ENCODE data around the gene CNEP1R1. TPM values are rescaled to one million over a fixed set of nuclear protein-coding genes. Genes with fewer than 3 reads are reported as not detected.

The CNEP1R1 gene
- total and polyA plus RNA-seq, 2 donors (not counting 1 experiment from before 2014, with no cell fraction given): 32.5 to 37.3 TPM

GRCh38 chr16:50017553-50017952 lies 7.5 kb upstream of the CNEP1R1 start:
- no peak for DNase-seq (ENCODE audit: low read depth in 2 of 2)
- H3K27ac ChIP-seq (ENCODE audit: insufficient read depth, low read length): no peak overlapping the region
- H3K79me2 ChIP-seq (ENCODE audit: control insufficient read depth, insufficient read depth, low read length): no peaks in the 10 kb centered on the region
- H3K4me1 ChIP-seq (ENCODE audit: control insufficient read depth, extremely low read depth, insufficient read depth, low read length): no peaks in the 10 kb centered on the region
- TF ChIP-seq, protein P1, sequence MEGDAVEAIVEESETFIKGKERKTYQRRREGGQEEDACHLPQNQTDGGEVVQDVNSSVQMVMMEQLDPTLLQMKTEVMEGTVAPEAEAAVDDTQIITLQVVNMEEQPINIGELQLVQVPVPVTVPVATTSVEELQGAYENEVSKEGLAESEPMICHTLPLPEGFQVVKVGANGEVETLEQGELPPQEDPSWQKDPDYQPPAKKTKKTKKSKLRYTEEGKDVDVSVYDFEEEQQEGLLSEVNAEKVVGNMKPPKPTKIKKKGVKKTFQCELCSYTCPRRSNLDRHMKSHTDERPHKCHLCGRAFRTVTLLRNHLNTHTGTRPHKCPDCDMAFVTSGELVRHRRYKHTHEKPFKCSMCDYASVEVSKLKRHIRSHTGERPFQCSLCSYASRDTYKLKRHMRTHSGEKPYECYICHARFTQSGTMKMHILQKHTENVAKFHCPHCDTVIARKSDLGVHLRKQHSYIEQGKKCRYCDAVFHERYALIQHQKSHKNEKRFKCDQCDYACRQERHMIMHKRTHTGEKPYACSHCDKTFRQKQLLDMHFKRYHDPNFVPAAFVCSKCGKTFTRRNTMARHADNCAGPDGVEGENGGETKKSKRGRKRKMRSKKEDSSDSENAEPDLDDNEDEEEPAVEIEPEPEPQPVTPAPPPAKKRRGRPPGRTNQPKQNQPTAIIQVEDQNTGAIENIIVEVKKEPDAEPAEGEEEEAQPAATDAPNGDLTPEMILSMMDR (conservative IDR thresholded peaks at IDR 0.05 in 1 of 2, IDR thresholded peaks at IDR 0.05 in 1 of 2; ENCODE audit: low read depth in 1 of 2, low read length in 2 of 2): no peak
- TF ChIP-seq EZH2 (IDR thresholded peaks at IDR 0.05; ENCODE audit: low read length, missing control alignments): no peak
- no peaks in the 10 kb centered on the region for H3K27me3 ChIP-seq (ENCODE audit: control insufficient read depth, insufficient read depth, low read length)
- no peak overlapping the region for H3K4me2 ChIP-seq (ENCODE audit: extremely low read depth, insufficient read depth, low read length)
- H2AFZ ChIP-seq (ENCODE audit: low read length): no peak overlapping the region
- H3K4me3 ChIP-seq (replicated peaks in 1 of 4; ENCODE audit: control extremely low read depth in 1 of 4, insufficient read depth in 1 of 4, low read depth in 3 of 4, low read length in 4 of 4): no peak overlapping the region
- H4K20me1 ChIP-seq (ENCODE audit: control insufficient read depth, extremely low read depth, insufficient read depth, low read length): no peaks in the 10 kb centered on the region
- no peaks in the 10 kb centered on the region for H3K9me3 ChIP-seq (ENCODE audit: control insufficient read depth, insufficient read depth, low read depth, low read length)
- no peak overlapping the region for H3K9ac ChIP-seq (ENCODE audit: insufficient read depth, low read length)
- no peaks in the 10 kb centered on the region for H3K36me3 ChIP-seq (ENCODE audit: control insufficient read depth, insufficient read depth, low read length)

DNA sequence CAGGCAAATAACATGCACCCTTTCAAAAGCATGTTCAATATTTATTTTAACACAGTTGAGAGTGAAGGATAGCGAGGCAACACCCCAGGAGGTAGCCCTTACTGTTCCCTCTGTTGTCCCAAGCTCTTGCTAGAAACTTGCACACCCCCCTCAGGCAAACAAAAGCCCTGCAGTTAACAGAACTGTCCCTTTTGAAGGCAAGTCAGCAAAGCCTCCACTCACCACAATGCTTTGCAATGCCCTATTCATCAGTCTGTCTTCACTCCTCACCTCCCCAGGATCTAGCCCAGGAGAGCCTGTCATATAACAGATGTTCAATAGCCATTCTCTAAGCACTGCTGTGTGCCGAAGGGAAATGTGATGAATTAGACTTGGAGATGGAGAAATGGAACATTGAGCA lies 3.5 kb upstream of the CNEP1R1 start:
- Histone ChIP-seq H3K9me3 (ENCODE audit: control insufficient read depth, insufficient read depth, low read depth, low read length) (no peaks in the 10 kb centered on the region), H3K36me3 (ENCODE audit: control insufficient read depth, insufficient read depth, low read length) (no peaks in the 10 kb centered on the region), H3K9ac (ENCODE audit: insufficient read depth, low read length) (no peak overlapping the region), H3K27ac (ENCODE audit: insufficient read depth, low read length) (no peak overlapping the region), H4K20me1 (ENCODE audit: control insufficient read depth, extremely low read depth, insufficient read depth, low read length) (no peaks in the 10 kb centered on the region), H3K4me3 (replicated peaks in 1 of 4; ENCODE audit: control extremely low read depth in 1 of 4, insufficient read depth in 1 of 4, low read depth in 3 of 4, low read length in 4 of 4) (no peak overlapping the region), H3K79me2 (ENCODE audit: control insufficient read depth, insufficient read depth, low read length) (peaks cover 15% of the 10 kb centered on the region), H3K27me3 (ENCODE audit: control insufficient read depth, insufficient read depth, low read length) (no peaks in the 10 kb centered on the region), H3K4me2 (ENCODE audit: extremely low read depth, insufficient read depth, low read length) (no peak overlapping the region), H2AFZ (ENCODE audit: low read length) (no peak overlapping the region), H3K4me1 (ENCODE audit: control insufficient read depth, extremely low read depth, insufficient read depth, low read length) (no peaks in the 10 kb centered on the region)
- DNase-seq (ENCODE audit: low read depth in 2 of 2): no peak
- TF ChIP-seq, protein P1 (conservative IDR thresholded peaks at IDR 0.05 in 1 of 2, IDR thresholded peaks at IDR 0.05 in 1 of 2; ENCODE audit: low read depth in 1 of 2, low read length in 2 of 2): no peak
- no peak for TF ChIP-seq EZH2 (IDR thresholded peaks at IDR 0.05; ENCODE audit: low read length, missing control alignments)

- no peaks in the 10 kb centered on the region for H3K27me3 ChIP-seq (ENCODE audit: control insufficient read depth, insufficient read depth, low read length)
- no peaks in the 10 kb centered on the region for H3K9me3 ChIP-seq (ENCODE audit: control insufficient read depth, insufficient read depth, low read depth, low read length)
- no peak overlapping the region for H2AFZ ChIP-seq (ENCODE audit: low read length)
- no peak overlapping the region for H3K4me2 ChIP-seq (ENCODE audit: extremely low read depth, insufficient read depth, low read length)
- DNase-seq (ENCODE audit: low read depth in 2 of 2): no peak
- H3K4me1 ChIP-seq (ENCODE audit: control insufficient read depth, extremely low read depth, insufficient read depth, low read length): no peaks in the 10 kb centered on the region
- no peak overlapping the region for H3K4me3 ChIP-seq (replicated peaks in 1 of 4; ENCODE audit: control extremely low read depth in 1 of 4, insufficient read depth in 1 of 4, low read depth in 3 of 4, low read length in 4 of 4)
- peaks cover 30% of the 10 kb centered on the region for H3K79me2 ChIP-seq (ENCODE audit: control insufficient read depth, insufficient read depth, low read length)
- no peaks in the 10 kb centered on the region for H3K36me3 ChIP-seq (ENCODE audit: control insufficient read depth, insufficient read depth, low read length)
- TF ChIP-seq, protein P1 (conservative IDR thresholded peaks at IDR 0.05 in 1 of 2, IDR thresholded peaks at IDR 0.05 in 1 of 2; ENCODE audit: low read depth in 1 of 2, low read length in 2 of 2): no peak
- TF ChIP-seq EZH2 (IDR thresholded peaks at IDR 0.05; ENCODE audit: low read length, missing control alignments): no peak
- no peak overlapping the region for H3K9ac ChIP-seq (ENCODE audit: insufficient read depth, low read length)
- H3K27ac ChIP-seq (ENCODE audit: insufficient read depth, low read length): no peak overlapping the region
- no peaks in the 10 kb centered on the region for H4K20me1 ChIP-seq (ENCODE audit: control insufficient read depth, extremely low read depth, insufficient read depth, low read length)
These were observed 1.4 kb upstream of the CNEP1R1 start for GRCh38 chr16:50023641-50024040.

Measured in fibroblast of lung (primary cell).